Subcutaneous adipose tissue (tissue), 4 donors: Measurements from ENCODE around the gene SLC6A11. TPM values are rescaled to one million over a fixed set of nuclear protein-coding genes. Genes with fewer than 3 reads are reported as not detected.

Experiments used
- CTCF ChIP-seq: fragments of 450-650 bp; IDR thresholded peaks from one replicate; pipeline ENCODE4 v1.5.1; 2016; ENCODE audit warnings: low read depth, mild to moderate bottlenecking, control low read depth, antibody characterized with exemption, moderate library complexity
- total RNA-seq, 4 donors: library from RNA; depleted of rRNA; stranded (reverse); fragments of >200 nt; gene quantifications; one replicate each; pipeline ENCODE4 v1.1.0, GENCODE V29; 2016

Gene SLC6A11
- total RNA-seq, 4 donors from 2014 or later, result 0.16 TPM; not detected in 3

GRCh38 chr3:10792208-10792607 lies 23.8 kb upstream of the SLC6A11 start:
- TF ChIP-seq CTCF, result no peak

GRCh38 chr3:10798600-10799367 lies 17.2 kb upstream of the SLC6A11 start:
- no peak for TF ChIP-seq CTCF

GRCh38 chr3:10804183-10804648 lies 11.8 kb upstream of the SLC6A11 start:
- no peak for TF ChIP-seq CTCF

- no peak for TF ChIP-seq CTCF
These were observed 10.0 kb upstream of the SLC6A11 start for GRCh38 chr3:10806006-10806405.

- TF ChIP-seq CTCF, result no peak
These were observed 7.8 kb upstream of the SLC6A11 start for GRCh38 chr3:10808130-10808735.

- TF ChIP-seq CTCF, result no peak
These were observed 7.1 kb upstream of the SLC6A11 start for GRCh38 chr3:10808974-10809373.

GRCh38 chr3:10810376-10810775 lies 5.7 kb upstream of the SLC6A11 start:
- no peak for TF ChIP-seq CTCF
